A549 (cell line): Measurements from ENCODE around the gene B3GALT6. TPM values are rescaled to one million over a fixed set of nuclear protein-coding genes. Genes with fewer than 3 reads are reported as not detected.

Experiments
- ATAC-seq, 2 experiments: fragments of 200-7000 bp in 1 of 2; fragments of >200 bp in 1 of 2; cut with Nextera tagmentation in 1 of 2; cut with Tn5 transposase in 1 of 2; 3 replicates each; pipeline versions ENCODE4 v1.8.0 to v1.9.1; 2018 to 2020; ENCODE audit warnings: mild to moderate bottlenecking in 1 of 2, moderate library complexity in 1 of 2
- CTCF ChIA-PET: fragments of 300-600 bp; sonication (Branson Sonifier 250); formaldehyde crosslinking; extraction: SDS; loops from one replicate; lab custom pipeline; 2021; ENCODE audit warnings: antibody characterized with exemption, inconsistent platforms; lab: Yijun Ruan, JAX
- POLR2A ChIA-PET: fragments of 350-600 bp; formaldehyde crosslinking; extraction: SDS; loops from one replicate; lab custom pipeline; 2021; ENCODE audit warnings: antibody characterized with exemption, inconsistent platforms; lab: Yijun Ruan, JAX
- DNase-seq, 2 experiments: peaks; one replicate each; pipeline versions ENCODE4 v3.0.0 to v3.0.0-alpha.2; 2011 to 2016; ENCODE audit warnings: low read depth in 1 of 2, low spot score in 1 of 2
- FAIRE-seq: peaks from 2 replicates; lab custom pipeline; 2011; peaks lifted over from hg19 to GRCh38; lab: Jason Lieb, UNC
- H3K27ac ChIP-seq, 2 experiments: fragments of >200 bp; sonication (Bioruptor Twin); formaldehyde crosslinking; 3 replicates each; pipeline ENCODE4 v1.5.1; 2016 to 2017
- H3K4me1 ChIP-seq: fragments of >200 bp; sonication (Bioruptor Twin); formaldehyde crosslinking; 3 replicates; pipeline ENCODE4 v1.6.1; 2016
- H3K4me2 ChIP-seq: fragments of >200 bp; sonication (Bioruptor Twin); formaldehyde crosslinking; 3 replicates; pipeline ENCODE4 v1.6.1; 2016
- H3K4me3 ChIP-seq: fragments of >200 bp; sonication (Bioruptor Twin); formaldehyde crosslinking; 3 replicates; pipeline ENCODE4 v1.5.1; 2016
- H3K9me3 ChIP-seq: fragments of >200 bp; sonication (Bioruptor Twin); formaldehyde crosslinking; 3 replicates; pipeline ENCODE4 v1.6.1; 2016
- CHD2 ChIP-seq: fragments of 150-350 bp; IDR thresholded peaks from 2 replicates; pipeline ENCODE4 v1.6.1; 2014; ENCODE audit warnings: low read length; ENCODE audit not compliant: partially characterized antibody
- EHMT2 ChIP-seq: fragments of 200-600 bp; sonication (generic); IDR thresholded peaks from 2 replicates; pipeline ENCODE4 v1.6.1; 2016; ENCODE audit warnings: antibody characterized with exemption, low read depth, mild to moderate bottlenecking, moderate library complexity
- FOSB ChIP-seq: fragments of 250-450 bp; sonication (Bioruptor Pico); IDR thresholded peaks from 2 replicates; pipeline ENCODE4 v1.5.0; 2020; ENCODE audit warnings: mild to moderate bottlenecking, moderate library complexity
- HDAC2 ChIP-seq: fragments of 200-600 bp; sonication (generic); IDR thresholded peaks from 2 replicates; pipeline ENCODE4 v1.6.1; 2016
- JUN ChIP-seq, 2 experiments: fragments of >200 bp; sonication (Bioruptor Twin); formaldehyde crosslinking; IDR thresholded peaks; 2 replicates in 1 of 2; 3 replicates in 1 of 2; pipeline ENCODE4 v1.6.1; 2016 to 2017
- KDM5A ChIP-seq: fragments of 200-600 bp; sonication (generic); IDR thresholded peaks from 2 replicates; pipeline ENCODE4 v1.6.1; 2016; ENCODE audit warnings: antibody characterized with exemption, mild to moderate bottlenecking
- MAFK ChIP-seq: fragments of 450-650 bp; IDR thresholded peaks from 2 replicates; pipeline ENCODE4 v1.6.1; 2014; ENCODE audit not compliant: partially characterized antibody
- NPAS2 ChIP-seq: fragments of 250-450 bp; sonication (Bioruptor Pico); IDR thresholded peaks from 2 replicates; pipeline ENCODE4 v1.8.0; 2022; ENCODE audit warnings: mild to moderate bottlenecking, moderate library complexity, borderline replicate concordance
- NR3C1 ChIP-seq: fragments of >200 bp; sonication (Bioruptor Twin); formaldehyde crosslinking; IDR thresholded peaks from 3 replicates; pipeline ENCODE4 v1.6.1; 2017
- POLR2AphosphoS2 ChIP-seq: conservative IDR thresholded peaks from 2 replicates; pipeline ENCODE4 v1.6.1; 2012; ENCODE audit warnings: low read length, improper control_type of control experiment, inconsistent platforms
- RAD21 ChIP-seq, 2 experiments: fragments of >200 bp in 1 of 2; sonication (Bioruptor Twin) in 1 of 2; formaldehyde crosslinking in 1 of 2; IDR thresholded peaks in 1 of 2; conservative IDR thresholded peaks in 1 of 2; 2 replicates in 1 of 2; 3 replicates in 1 of 2; pipeline ENCODE4 v1.6.1; 2012 to 2018; ENCODE audit warnings: inconsistent platforms in 1 of 2
- RCOR1 ChIP-seq: fragments of 150-350 bp; IDR thresholded peaks from 2 replicates; pipeline ENCODE4 v1.6.1; 2014; ENCODE audit warnings: antibody characterized with exemption, low read length, low read depth
- REST ChIP-seq: fragments of 200-600 bp; sonication (generic); IDR thresholded peaks from 2 replicates; pipeline ENCODE4 v1.6.1; 2016; ENCODE audit warnings: antibody characterized with exemption, mild to moderate bottlenecking, moderate library complexity
- RFX5 ChIP-seq: fragments of 450-650 bp; IDR thresholded peaks from 2 replicates; pipeline ENCODE4 v1.7.1; 2014; ENCODE audit warnings: antibody characterized with exemption, mild to moderate bottlenecking, moderate library complexity
- SMC3 ChIP-seq: fragments of >200 bp; sonication (Bioruptor Twin); formaldehyde crosslinking; IDR thresholded peaks from 3 replicates; pipeline ENCODE4 v1.6.1; 2018; ENCODE audit warnings: inconsistent platforms
- TFCP2L1 ChIP-seq: fragments of 250-450 bp; sonication (Bioruptor Pico); IDR thresholded peaks from 2 replicates; pipeline ENCODE4 v1.5.0; 2021; ENCODE audit warnings: mild to moderate bottlenecking
- ZC3H11A ChIP-seq: fragments of 450-650 bp; IDR thresholded peaks from 2 replicates; pipeline ENCODE4 v1.6.1; 2014; ENCODE audit warnings: antibody characterized with exemption, mild to moderate bottlenecking
- ZSCAN20 ChIP-seq: fragments of 250-450 bp; sonication (Bioruptor Pico); IDR thresholded peaks from 2 replicates; pipeline ENCODE4 v1.8.0; 2022; ENCODE audit warnings: mild to moderate bottlenecking, moderate library complexity
- WGBS: methylation state at CpG from one replicate; pipeline ENCODE4 v1.1.6; 2017; ENCODE audit errors: missing lambda C conversion rate; 5-methylcytosine and 5-hydroxymethylcytosine counted together
- polyA plus RNA-seq, 4 experiments: library from polyadenylated mRNA; depleted of rRNA in 3 of 4; stranded (reverse); fragments of >200 nt; fragmentation: RNase III in 1 of 4; extraction: RNeasy Plus Mini Kit Qiagen cat#74134 plus additional on column Dnase treatment in 1 of 4; gene quantifications; 2 replicates in 3 of 4; 3 replicates in 1 of 4; pipeline ENCODE4 v1.2.3, GENCODE V29; 2011 to 2017
- TF ChIP-seq, protein P1 (sequence below): fragments of >200 bp; sonication (Bioruptor Twin); formaldehyde crosslinking; IDR thresholded peaks from 3 replicates; pipeline ENCODE4 v1.5.1; 2016
- TF ChIP-seq, protein P2 (sequence below): fragments of 150-350 bp; IDR thresholded peaks from 2 replicates; pipeline ENCODE4 v1.6.1; 2014; ENCODE audit warnings: low read depth, mild to moderate bottlenecking, low read length

B3GALT6 gene
- polyA plus RNA-seq, 2 of the 4 experiments (the other 2 are of a cell fraction): 12.5 to 12.9 TPM

GRCh38 chr1:1267488-1268283 lies 35.6 kb downstream of the B3GALT6 start:
- POLR2A ChIA-PET: no interaction called here
- WGBS: 97% methylated on average over 27 of the region's 39 CpGs
- CTCF ChIA-PET: interaction anchor here (0.7 to 1.2 kb wide), 3 partner anchors 17 to 283 kb away, joined by 4 to 6 read pairs (median 4); no protein-coding TSS in a partner anchor
- no peak for FAIRE-seq
- Histone ChIP-seq H3K9me3 (no peaks in the 10 kb centered on the region), H3K4me3 (no peak overlapping the region), H3K4me2 (no peak overlapping the region), H3K27ac (no peak overlapping the region), H3K4me1 (peaks cover 17% of the 10 kb centered on the region)
- DNase-seq: no peak
- no peak for TF ChIP-seq RCOR1
- TF ChIP-seq HDAC2: no peak
- TF ChIP-seq POLR2AphosphoS2: no peak
- no peak for TF ChIP-seq MAFK
- no peak for TF ChIP-seq NPAS2 (CRISPR knock-in tag)
- TF ChIP-seq RAD21 (conservative IDR thresholded peaks at IDR 0.05 in 1 of 2, IDR thresholded peaks at IDR 0.05 in 1 of 2): no peak
- TF ChIP-seq CHD2: no peak
- TF ChIP-seq ZC3H11A: no peak
- no peak for TF ChIP-seq ZSCAN20 (CRISPR knock-in tag)
- no peak for TF ChIP-seq EHMT2
- no peak for TF ChIP-seq REST
- no peak for TF ChIP-seq SMC3
- TF ChIP-seq KDM5A: no peak
- TF ChIP-seq, protein P1, sequence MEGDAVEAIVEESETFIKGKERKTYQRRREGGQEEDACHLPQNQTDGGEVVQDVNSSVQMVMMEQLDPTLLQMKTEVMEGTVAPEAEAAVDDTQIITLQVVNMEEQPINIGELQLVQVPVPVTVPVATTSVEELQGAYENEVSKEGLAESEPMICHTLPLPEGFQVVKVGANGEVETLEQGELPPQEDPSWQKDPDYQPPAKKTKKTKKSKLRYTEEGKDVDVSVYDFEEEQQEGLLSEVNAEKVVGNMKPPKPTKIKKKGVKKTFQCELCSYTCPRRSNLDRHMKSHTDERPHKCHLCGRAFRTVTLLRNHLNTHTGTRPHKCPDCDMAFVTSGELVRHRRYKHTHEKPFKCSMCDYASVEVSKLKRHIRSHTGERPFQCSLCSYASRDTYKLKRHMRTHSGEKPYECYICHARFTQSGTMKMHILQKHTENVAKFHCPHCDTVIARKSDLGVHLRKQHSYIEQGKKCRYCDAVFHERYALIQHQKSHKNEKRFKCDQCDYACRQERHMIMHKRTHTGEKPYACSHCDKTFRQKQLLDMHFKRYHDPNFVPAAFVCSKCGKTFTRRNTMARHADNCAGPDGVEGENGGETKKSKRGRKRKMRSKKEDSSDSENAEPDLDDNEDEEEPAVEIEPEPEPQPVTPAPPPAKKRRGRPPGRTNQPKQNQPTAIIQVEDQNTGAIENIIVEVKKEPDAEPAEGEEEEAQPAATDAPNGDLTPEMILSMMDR: no peak
- TF ChIP-seq NR3C1: no peak
- no peak for TF ChIP-seq FOSB (CRISPR knock-in tag)
- no peak for TF ChIP-seq TFCP2L1
- peak in 1 of 2 experiments; percentile 40; a peak in 1 of 6 replicates for ATAC-seq

- H3K27ac ChIP-seq: no peak overlapping the region
- no peak for FAIRE-seq
Measured at GRCh38 chr1:1268284-1268682, 36.2 kb downstream of the B3GALT6 start.

More at GRCh38 chr1:1268284-1268682, 36.2 kb downstream of the B3GALT6 start:
- no peak for ATAC-seq
- Histone ChIP-seq H3K4me2 (no peak overlapping the region), H3K4me1 (peaks cover 17% of the 10 kb centered on the region), H3K9me3 (no peaks in the 10 kb centered on the region), H3K4me3 (no peak overlapping the region)
- 87% methylated on average over 9 of the region's 13 CpGs for WGBS
- TF ChIP-seq, protein P2, sequence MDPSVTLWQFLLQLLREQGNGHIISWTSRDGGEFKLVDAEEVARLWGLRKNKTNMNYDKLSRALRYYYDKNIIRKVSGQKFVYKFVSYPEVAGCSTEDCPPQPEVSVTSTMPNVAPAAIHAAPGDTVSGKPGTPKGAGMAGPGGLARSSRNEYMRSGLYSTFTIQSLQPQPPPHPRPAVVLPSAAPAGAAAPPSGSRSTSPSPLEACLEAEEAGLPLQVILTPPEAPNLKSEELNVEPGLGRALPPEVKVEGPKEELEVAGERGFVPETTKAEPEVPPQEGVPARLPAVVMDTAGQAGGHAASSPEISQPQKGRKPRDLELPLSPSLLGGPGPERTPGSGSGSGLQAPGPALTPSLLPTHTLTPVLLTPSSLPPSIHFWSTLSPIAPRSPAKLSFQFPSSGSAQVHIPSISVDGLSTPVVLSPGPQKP: no peak
- TF ChIP-seq JUN (IDR thresholded peaks at IDR 0.05) (no peak), RFX5 (no peak)
- CTCF ChIA-PET: interaction anchor here (0.7 to 1.2 kb wide), 2 partner anchors 18 to 284 kb away, joined by 4 read pairs; no protein-coding TSS in a partner anchor
- DNase-seq: no peak
- POLR2A ChIA-PET: no interaction called here
